ENCODE data around the gene LRIT2. TPM values are rescaled to one million over a fixed set of nuclear protein-coding genes. Genes with fewer than 3 reads are reported as not detected.

LRIT2 gene, protein sequence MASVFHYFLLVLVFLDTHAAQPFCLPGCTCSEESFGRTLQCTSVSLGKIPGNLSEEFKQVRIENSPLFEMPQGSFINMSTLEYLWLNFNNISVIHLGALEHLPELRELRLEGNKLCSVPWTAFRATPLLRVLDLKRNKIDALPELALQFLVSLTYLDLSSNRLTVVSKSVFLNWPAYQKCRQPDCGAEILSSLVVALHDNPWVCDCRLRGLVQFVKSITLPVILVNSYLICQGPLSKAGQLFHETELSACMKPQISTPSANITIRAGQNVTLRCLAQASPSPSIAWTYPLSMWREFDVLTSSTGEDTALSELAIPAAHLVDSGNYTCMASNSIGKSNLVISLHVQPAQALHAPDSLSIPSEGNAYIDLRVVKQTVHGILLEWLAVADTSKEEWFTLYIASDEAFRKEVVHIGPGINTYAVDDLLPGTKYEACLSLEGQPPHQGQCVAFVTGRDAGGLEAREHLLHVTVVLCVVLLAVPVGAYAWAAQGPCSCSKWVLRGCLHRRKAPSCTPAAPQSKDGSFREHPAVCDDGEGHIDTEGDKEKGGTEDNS
- not detected for total RNA-seq
- polyA plus RNA-seq = not detected
- long read RNA-seq, donor 1 = 0 reads
- long read RNA-seq, donor 2 = 0 reads
- long read RNA-seq, donor 3 = 0 reads

DNA sequence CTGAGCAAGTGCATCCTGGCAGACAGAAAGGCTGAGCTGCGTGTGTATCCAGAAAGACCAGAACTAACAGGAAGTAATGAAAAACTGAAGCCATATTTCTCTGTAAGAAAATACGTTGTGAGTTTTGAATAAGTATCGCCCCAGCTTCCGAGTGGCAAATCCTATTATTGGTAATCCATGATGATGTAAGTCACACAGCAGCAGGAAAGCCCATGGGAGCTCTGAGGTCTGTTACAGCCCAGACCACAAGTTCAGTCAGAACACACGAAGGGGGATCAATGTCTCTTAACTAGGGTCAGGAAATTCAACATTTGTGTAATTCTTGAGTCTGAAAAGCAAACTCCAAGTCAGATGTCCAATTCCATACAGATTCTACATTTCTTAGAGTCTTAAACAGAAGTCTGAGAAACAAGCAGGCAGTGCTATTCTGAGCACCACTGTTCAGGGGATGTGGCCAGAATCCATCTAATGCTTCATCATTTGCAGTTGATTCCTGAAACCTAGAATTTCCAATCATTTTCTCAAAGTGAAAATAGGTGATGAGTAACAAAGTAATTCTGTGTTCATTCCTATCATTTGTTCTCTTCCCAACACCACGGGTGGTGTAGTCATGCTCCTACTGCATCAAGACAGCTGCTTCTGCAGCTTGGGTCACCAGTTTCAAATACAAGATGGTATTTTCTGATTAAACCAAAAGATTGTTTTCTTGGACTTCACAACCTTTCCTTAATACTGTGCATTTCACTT is at the start of gene LRIT2:
Gene LRIT2, minus strand, starts transcription at position 118 of the 747 bp plus-strand sequence. Its CDS starts 24 bp downstream, at position 94.
- no peaks in the 10 kb centered on the region for H3K9me3 ChIP-seq
- no peaks in the 10 kb centered on the region for H3K4me1 ChIP-seq
- 58 to 63% methylated on average over 6 of the region's 6 CpGs for whole genome bisulfite sequencing, 2 donors
- H3K27me3 ChIP-seq = peaks cover 0 to 24% (median 6%) of the 10 kb centered on the region in 7 donors
- no peaks in the 10 kb centered on the region for H3K36me3 ChIP-seq
- ATAC-seq = no peak
- H3K27ac ChIP-seq = no peak within 1 kb of the TSS
- no peak for DNase-seq
- TF ChIP-seq, protein P1, sequence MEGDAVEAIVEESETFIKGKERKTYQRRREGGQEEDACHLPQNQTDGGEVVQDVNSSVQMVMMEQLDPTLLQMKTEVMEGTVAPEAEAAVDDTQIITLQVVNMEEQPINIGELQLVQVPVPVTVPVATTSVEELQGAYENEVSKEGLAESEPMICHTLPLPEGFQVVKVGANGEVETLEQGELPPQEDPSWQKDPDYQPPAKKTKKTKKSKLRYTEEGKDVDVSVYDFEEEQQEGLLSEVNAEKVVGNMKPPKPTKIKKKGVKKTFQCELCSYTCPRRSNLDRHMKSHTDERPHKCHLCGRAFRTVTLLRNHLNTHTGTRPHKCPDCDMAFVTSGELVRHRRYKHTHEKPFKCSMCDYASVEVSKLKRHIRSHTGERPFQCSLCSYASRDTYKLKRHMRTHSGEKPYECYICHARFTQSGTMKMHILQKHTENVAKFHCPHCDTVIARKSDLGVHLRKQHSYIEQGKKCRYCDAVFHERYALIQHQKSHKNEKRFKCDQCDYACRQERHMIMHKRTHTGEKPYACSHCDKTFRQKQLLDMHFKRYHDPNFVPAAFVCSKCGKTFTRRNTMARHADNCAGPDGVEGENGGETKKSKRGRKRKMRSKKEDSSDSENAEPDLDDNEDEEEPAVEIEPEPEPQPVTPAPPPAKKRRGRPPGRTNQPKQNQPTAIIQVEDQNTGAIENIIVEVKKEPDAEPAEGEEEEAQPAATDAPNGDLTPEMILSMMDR (IDR thresholded peaks at IDR 0.05) = no peak
- intact Hi-C loops (cut with DNase I) = no loop called here
- H3K4me3 ChIP-seq = no peak within 1 kb of the TSS

DNA sequence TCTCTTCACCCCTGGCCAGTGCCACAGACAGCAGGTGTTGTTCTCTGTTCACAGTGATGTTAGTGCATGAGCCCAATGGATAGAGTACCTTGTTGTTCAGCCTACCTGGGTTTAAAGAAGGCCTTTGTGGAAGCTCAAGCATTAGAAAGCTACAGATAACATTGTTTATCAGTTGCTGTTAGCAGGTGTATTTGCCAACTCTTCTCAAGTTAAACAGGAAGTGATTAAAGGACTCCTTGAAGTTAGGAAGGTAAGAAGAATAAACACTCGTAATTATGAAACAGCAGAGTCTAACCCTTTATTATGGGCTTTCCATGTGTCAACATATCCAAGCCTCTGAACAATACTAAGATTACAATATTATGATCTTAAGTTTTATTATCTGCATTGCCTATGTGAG is 45.4 kb upstream of the LRIT2 start:
- no peaks in the 10 kb centered on the region for H3K36me3 ChIP-seq
- DNase-seq (no peak), ATAC-seq (no peak)
- H3K4me3 ChIP-seq = no peak overlapping the region
- H3K27ac ChIP-seq = no peak overlapping the region
- intact Hi-C loops (cut with DNase I) = no loop called here
- TF ChIP-seq, protein P1 (IDR thresholded peaks at IDR 0.05) = no peak
- 57 to 65% methylated on average over 1 of the region's 1 CpG for WGBS, 2 donors
- H3K27me3 ChIP-seq = peaks cover 0 to 40% (median 17%) of the 10 kb centered on the region in 7 donors
- no peaks in the 10 kb centered on the region for H3K4me1 ChIP-seq
- no peaks in the 10 kb centered on the region for H3K9me3 ChIP-seq

DNA sequence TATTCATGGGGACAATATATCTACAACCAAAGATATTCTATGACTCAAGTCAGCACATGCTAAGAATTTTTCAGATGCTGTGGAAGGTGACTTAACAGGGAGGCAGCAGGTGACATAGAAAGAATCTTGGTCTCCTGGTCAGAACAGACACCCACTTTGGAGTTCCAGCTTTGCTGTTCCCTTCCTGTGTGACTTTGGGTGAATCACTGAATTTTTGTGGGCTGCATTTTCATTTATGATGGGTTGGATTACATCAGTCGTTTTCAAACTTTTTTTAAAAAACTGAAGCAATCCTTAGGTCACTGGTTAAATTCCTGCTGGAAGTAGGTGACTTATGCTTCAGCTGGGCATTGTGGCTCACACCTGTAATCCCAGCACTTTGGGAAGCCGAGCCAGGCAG is 44.4 kb upstream of the LRIT2 start:
- no peak overlapping the region for H3K4me3 ChIP-seq
- no peak for DNase-seq
- no peaks in the 10 kb centered on the region for H3K9me3 ChIP-seq
- TF ChIP-seq, protein P1 (IDR thresholded peaks at IDR 0.05) = no peak
- intact Hi-C loops (cut with DNase I) = loop anchor here in 8 of 10 donors (5.0 to 10.0 kb wide), 5 partner anchors 93 to 108 kb away; no protein-coding TSS in a partner anchor
- ATAC-seq = no peak
- no peaks in the 10 kb centered on the region for H3K36me3 ChIP-seq
- WGBS, 2 donors = 65 to 70% methylated on average over 2 of the region's 2 CpGs
- H3K27me3 ChIP-seq = peaks cover 0 to 35% (median 17%) of the 10 kb centered on the region in 7 donors
- H3K27ac ChIP-seq = no peak overlapping the region
- peaks cover 0 to 2% (median 0%) of the 10 kb centered on the region in 9 donors for H3K4me1 ChIP-seq

DNA sequence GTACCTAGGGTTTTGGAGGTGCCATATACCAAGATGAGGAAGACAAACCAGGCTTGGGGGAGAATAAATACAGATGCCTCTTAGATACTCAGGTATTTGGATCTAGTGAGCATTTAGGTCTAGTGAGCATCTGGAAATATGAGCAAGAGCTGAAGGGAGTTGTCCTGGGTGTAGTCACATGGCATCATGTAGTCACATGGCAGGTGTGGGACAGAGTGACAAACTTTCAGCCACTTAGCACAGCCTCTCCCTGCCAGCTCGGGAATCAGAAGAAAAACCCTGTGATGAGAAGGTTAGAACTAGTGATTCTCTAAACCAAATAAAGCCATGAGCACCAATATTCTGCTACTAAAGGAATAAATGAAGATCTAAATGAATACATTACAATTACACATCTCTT is 43.8 kb upstream of the LRIT2 start:
- TF ChIP-seq, protein P1 (IDR thresholded peaks at IDR 0.05) = no peak
- Histone ChIP-seq H3K27ac (no peak overlapping the region), H3K27me3 (peaks cover 0 to 33% (median 17%) of the 10 kb centered on the region in 7 donors), H3K4me3 (no peak overlapping the region), H3K36me3 (no peaks in the 10 kb centered on the region), H3K9me3 (no peaks in the 10 kb centered on the region), H3K4me1 (peaks cover 0 to 5% (median 0%) of the 10 kb centered on the region in 9 donors)
- intact Hi-C loops (cut with DNase I) = loop anchor here in 8 of 10 donors (5.0 to 10.0 kb wide), 5 partner anchors 93 to 108 kb away; no protein-coding TSS in a partner anchor
- ATAC-seq = no peak
- WGBS, 2 donors = 57 to 76% methylated on average over 1 of the region's 1 CpG
- DNase-seq = no peak
